Parietal lobe (tissue), 1 donor: ENCODE data around the gene RAD50. TPM values are rescaled to one million over a fixed set of nuclear protein-coding genes. Genes with fewer than 3 reads are reported as not detected.

ENCODE experiments used
- total RNA-seq: library from RNA; depleted of rRNA; stranded (reverse); fragments of >200 nt; gene quantifications from one replicate; pipeline ENCODE4 v1.2.3, GENCODE V29; 2014

Gene RAD50
- 64.2 TPM for total RNA-seq

GRCh38 chr5:132556763-132557477 lies at the start of gene RAD50:
TSS of gene RAD50 (plus strand) at chr5:132556977. CDS start at chr5:132557325, 348 bp downstream.

GRCh38 chr5:132543472-132544201 lies 13.1 kb upstream of the RAD50 start, which contains the start of gene IL5:
TSS of gene IL5 (minus strand) at chr5:132543522. CDS start at chr5:132543478, 44 bp downstream.

GRCh38 chr5:132657676-132658380 lies 101.1 kb downstream of the RAD50 start, which contains the start of gene IL13:
TSS of gene IL13 (plus strand) at chr5:132658173. CDS start at chr5:132658187, 14 bp downstream.

GRCh38 chr5:132673939-132674630 lies 117.3 kb downstream of the RAD50 start, which contains the start of gene IL4:
TSS of gene IL4 (plus strand) at chr5:132673989. CDS start at chr5:132674051, 62 bp downstream.

Other genes with a start within 250 kb of the RAD50 start
- gene SLC22A5, start 187.3 kb upstream of the RAD50 start, total RNA-seq: 13.5 TPM
- 2.5 TPM for gene IRF1, start 66.2 kb upstream of the RAD50 start, total RNA-seq
- gene IL5, start 13.5 kb upstream of the RAD50 start, total RNA-seq: not detected
- not detected for gene IL13, start 101.2 kb downstream of the RAD50 start, total RNA-seq
- gene IL4, start 117.0 kb downstream of the RAD50 start, total RNA-seq: not detected
- gene KIF3A, start 180.6 kb downstream of the RAD50 start, total RNA-seq: 98.9 TPM
- 0.94 TPM for gene CCNI2, start 190.4 kb downstream of the RAD50 start, total RNA-seq
- 45.1 TPM for gene SEPTIN8, start 220.3 kb downstream of the RAD50 start, total RNA-seq